HG03575 (cell line): ENCODE measurements around the gene GCH1.
"Not testable (repeated sequence)": the region's sequence is repeated elsewhere in the genome, so short reads cannot be mapped to it uniquely, and the experiment has no call there.

Experiments used
- ATAC-seq: cut with Tn5 transposase; IDR thresholded peaks from one replicate; pipeline ENCODE4 v1.9.1; 2021; ENCODE audit not compliant: unreplicated experiment, insufficient number of reproducible peaks, low FRiP score; ENCODE audit errors: extremely low read depth

GCH1 gene

GRCh38 chr14:54877703-54878021, 25.0 kb downstream of the GCH1 start:
- ATAC-seq = no peak

DNA sequence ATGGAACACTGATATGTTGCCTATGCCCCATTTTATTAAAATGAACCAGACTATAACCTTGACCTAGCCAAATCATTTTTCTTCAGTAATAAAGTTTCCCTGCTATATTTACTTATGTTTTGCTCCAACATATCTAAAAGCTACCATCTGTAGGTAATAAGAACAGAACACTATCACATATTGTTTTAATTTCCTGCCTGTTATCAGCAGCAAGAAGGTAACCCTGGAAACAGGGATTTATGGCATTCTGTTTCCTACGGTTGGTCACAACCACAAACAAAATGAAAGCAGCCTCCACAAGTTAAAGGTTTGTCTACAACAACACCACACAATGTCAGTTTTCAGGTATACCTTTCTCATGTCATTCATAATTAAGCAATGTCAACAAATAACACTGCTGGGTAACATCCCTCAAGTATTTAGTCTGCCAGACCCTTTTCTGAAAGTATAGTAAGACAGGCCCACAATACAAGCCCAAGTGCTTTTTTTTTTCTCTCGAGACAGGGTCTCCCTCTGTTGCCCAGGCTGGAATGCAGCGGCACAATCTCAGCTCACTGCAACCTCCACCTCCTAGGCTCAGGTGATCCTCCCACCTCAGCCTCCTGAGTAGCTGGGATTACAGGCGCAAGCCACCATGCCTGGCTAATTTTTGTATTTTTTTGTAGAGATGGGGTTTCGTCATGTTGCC, 25.5 kb downstream of the GCH1 start:
- no peak for ATAC-seq

GRCh38 chr14:54875648-54876047, 27.0 kb downstream of the GCH1 start:
- not testable (repeated sequence) for ATAC-seq

DNA sequence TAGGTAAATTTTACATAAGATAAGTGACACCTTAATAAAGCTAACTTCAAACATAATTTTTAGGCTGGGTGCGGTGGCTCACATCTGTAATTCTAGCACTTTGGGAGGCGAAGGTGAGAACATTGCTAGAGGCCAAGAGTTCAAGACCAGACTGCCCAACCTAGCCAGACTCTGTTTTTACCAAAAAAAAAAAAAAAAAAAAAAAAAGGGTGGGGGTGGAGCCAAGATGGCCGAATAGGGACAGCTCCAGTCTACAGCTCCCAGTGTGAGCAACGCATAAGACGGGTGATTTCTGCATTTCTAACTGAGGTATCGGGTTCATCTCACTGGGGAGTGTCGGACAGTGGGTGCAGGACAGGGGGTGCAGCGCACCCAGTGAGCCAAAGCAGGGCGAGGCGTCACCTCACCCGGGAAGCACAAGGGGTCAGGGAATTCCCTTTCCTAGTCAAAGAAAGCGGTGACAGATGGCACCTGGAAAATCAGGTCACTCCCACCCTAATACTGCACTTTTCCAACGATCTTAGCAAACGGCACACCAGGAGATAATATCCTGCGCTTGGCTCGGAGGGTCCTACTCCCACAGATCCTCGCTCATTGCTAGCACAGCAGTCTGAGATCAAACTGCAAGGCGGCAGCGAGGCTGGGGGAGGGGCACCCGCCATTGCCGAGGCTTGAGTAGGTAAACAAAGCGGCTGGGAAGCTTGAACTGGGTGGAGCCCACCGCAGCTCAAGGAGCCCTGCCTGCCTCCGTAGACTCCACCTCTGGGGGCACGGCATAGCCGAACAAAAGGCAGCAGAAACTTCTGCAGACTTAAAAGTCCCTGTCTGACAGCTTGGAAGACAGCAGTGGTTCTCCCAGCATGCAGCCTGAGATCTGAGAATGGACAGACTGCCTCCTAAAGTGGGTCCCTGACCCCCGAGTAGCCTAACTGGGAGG, 32.2 kb downstream of the GCH1 start:
- ATAC-seq = not testable (repeated sequence)

GRCh38 chr14:54867011-54867410, 35.6 kb downstream of the GCH1 start:
- ATAC-seq = no peak

- no peak for ATAC-seq
Observed at GRCh38 chr14:54866588-54866987, 36.0 kb downstream of the GCH1 start.

DNA sequence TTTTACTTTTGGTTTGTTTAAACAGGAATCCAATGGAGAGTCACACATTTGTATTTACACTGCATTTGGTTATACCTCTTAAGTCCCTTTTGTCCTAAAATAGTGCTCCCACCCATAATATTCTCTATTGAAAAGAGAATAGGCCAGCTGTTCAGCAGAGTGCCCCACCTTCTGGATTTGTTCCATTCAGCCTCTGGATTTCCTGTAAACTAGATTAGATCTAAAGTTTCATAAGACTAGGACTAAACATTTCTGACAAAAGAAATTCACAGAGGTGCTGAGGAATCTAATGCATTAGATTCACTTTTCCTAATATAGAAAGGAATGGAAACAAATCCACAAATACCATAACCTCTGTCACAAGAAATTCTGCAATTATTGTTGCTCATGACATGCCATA, 38.1 kb downstream of the GCH1 start:
- ATAC-seq = no peak

- ATAC-seq = no peak
Observed at GRCh38 chr14:54857830-54858269, 44.8 kb downstream of the GCH1 start.

GRCh38 chr14:54856152-54856551, 46.5 kb downstream of the GCH1 start:
- ATAC-seq = no peak

DNA sequence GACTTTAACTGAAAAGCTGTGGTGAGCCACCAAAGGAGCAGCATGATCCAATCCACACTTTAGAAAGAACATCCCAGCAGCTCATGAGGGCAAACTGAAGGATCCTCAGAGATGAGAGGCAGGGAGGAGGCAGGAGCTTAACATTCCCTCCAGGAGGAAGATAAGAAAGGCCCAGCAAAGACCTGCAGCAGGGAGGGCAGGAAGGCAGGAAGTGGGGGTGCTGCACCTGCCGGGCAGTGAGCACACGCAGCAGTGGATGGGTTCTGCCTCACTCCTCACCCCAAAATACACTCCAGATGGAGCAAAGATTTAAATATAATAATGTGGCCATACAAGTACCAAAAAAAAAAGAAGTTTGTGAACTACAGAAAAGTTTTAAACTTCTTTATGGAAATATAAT, 48.4 kb downstream of the GCH1 start:
- no peak for ATAC-seq

- ATAC-seq = no peak
Observed at GRCh38 chr14:54853339-54853738, 49.3 kb downstream of the GCH1 start.

DNA sequence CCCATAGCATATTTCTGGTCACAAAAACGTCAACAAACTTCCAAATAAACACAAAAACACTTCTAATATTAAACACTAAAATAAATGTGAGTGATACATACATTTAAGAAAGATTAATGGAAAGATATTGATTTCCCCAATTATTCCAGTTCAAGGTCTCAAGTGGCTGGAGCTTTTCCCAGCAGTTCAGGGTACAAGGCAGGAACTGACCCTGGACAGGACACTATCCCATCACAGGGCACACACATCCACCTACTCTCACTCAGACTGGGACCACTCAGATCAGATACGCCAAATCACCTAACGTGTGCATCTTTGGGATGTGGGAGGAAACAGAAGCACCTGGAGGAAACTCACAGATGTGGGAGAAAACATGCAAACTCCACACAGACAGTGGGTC, 50.4 kb downstream of the GCH1 start:
- ATAC-seq = no peak

DNA sequence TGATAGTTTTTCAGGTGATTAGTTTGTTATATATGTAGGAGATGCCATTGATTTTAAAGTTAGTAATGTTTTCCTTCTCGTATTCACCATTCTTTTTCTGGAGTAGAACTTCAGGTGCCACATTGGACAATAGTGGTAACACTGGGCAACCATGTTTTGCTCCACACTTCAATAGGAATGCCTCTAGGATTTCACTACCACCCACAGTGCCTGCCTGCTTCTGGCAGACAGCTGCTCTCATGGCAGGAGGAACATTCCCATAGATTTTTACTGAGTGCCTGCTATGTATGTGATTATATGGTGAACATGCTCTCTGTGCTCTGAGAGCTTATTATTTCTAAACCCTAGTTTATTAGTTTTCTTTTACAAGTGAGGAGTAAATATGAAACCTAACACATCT, 53.7 kb downstream of the GCH1 start:
- ATAC-seq = no peak

- ATAC-seq = no peak
Observed at GRCh38 chr14:54845641-54846040, 57.0 kb downstream of the GCH1 start.

- ATAC-seq = no peak
Observed at GRCh38 chr14:54844479-54844878, 58.1 kb downstream of the GCH1 start.

DNA sequence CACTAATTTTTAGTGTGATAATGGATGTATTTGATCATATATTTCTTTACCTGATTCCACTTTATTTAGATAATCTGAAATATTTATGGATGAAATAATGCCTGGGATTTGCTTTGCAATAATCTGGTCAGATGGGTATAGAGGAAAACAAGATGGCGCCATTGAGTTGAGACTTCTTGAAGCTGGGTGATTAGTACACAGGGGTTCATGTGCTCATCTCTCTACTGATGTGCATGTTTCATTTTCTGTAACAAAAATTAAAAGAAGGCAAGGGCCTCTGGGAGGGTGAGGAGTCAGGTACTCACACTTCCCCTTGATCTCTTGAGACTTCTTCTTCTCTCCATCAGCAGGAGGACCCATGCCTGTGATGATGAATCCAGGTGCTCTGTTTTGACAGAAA, 61.8 kb downstream of the GCH1 start:
- ATAC-seq = no peak

- no peak for ATAC-seq
Observed at GRCh38 chr14:54840336-54840735, 62.3 kb downstream of the GCH1 start.

DNA sequence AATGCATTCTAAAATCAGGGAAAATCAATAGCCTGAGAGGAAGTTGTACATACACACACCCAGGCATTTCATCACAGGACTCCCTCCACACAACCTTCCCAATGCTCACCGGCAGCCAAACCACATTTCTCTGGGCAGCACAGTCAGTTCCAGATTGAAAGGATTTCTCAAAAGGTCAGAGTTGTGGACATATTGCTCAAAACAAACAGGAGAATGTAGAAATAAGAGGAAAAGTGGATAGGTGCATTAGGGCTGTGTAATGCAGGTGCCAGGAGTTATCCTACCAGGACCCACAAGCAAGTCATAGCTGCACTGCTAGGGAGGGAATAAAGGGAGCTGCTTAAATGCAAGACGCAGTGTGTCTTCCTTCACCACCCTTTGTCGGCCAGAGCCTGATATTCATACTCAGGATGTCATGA, 62.9 kb downstream of the GCH1 start:
- ATAC-seq = no peak

DNA sequence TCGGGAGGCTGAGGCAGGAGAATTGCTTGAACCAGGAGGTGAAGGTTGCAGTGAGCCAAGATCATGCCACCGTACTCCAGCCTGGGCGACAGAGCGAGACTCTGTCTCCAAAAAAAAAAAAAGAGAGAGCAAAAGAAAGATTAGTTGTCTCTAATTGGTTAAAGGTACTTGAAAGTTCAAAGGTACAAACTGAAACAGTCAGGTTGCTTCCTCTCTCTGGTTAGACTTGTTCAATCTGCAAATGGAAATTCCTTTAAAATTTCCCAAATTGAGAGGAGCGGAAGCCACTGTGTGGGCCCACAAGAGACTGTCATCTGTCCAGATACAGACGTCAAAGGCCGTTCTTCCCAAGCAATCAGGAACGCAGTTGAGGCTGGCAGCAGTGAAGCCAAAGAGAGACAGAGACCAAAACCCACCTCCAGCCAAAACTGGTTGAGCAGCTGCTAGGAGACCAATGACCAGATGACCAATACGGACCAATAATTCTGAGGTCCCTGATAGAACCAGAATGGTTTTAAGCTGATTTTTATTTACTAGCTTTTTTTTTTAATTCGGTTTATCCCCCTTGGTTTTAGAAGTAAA, 63.6 kb downstream of the GCH1 start:
- ATAC-seq = no peak

- no peak for ATAC-seq
Observed at GRCh38 chr14:54837508-54838149, 65.0 kb downstream of the GCH1 start.
